HG03558 (cell line): Measurements from ENCODE around the gene EXOSC9.

Experiments
- ATAC-seq: cut with Tn5 transposase; IDR thresholded peaks from one replicate; pipeline ENCODE4 v1.9.1; 2021; ENCODE audit warnings: moderate number of reproducible peaks; ENCODE audit not compliant: unreplicated experiment; ENCODE audit errors: extremely low read depth

EXOSC9 gene

GRCh38 chr4:121822047-121822446 is 20.9 kb downstream of the EXOSC9 start:
- ATAC-seq = no peak

- peak; percentile 39 for ATAC-seq
Observed at GRCh38 chr4:121822796-121823504, 21.8 kb downstream of the EXOSC9 start.

- ATAC-seq = peak; percentile 87
Observed at GRCh38 chr4:121823505-121824170, 22.5 kb downstream of the EXOSC9 start, which contains the start of gene CCNA2. Gene CCNA2, minus strand, starts transcription at chr4:121823883. Its CDS starts 255 bp downstream, at chr4:121823628.

- ATAC-seq = no peak
Observed at GRCh38 chr4:121824171-121824527, 23.0 kb downstream of the EXOSC9 start.

- ATAC-seq = no peak
Observed at GRCh38 chr4:121824950-121825349, 23.8 kb downstream of the EXOSC9 start.

GRCh38 chr4:121827853-121828252 is 26.7 kb downstream of the EXOSC9 start:
- no peak for ATAC-seq

GRCh38 chr4:121829511-121829910 is 28.4 kb downstream of the EXOSC9 start:
- no peak for ATAC-seq

- no peak for ATAC-seq
Observed at GRCh38 chr4:121838136-121838535, 37.0 kb downstream of the EXOSC9 start.

- no peak for ATAC-seq
Observed at GRCh38 chr4:121842862-121843261, 41.7 kb downstream of the EXOSC9 start.

GRCh38 chr4:121846662-121847061 is 45.5 kb downstream of the EXOSC9 start:
- ATAC-seq = no peak

GRCh38 chr4:121851354-121851753 is 50.2 kb downstream of the EXOSC9 start:
- ATAC-seq = no peak

- ATAC-seq = no peak
Observed at GRCh38 chr4:121860121-121860520, 59.0 kb downstream of the EXOSC9 start.

GRCh38 chr4:121861426-121861825 is 60.3 kb downstream of the EXOSC9 start:
- ATAC-seq = no peak

- no peak for ATAC-seq
Observed at GRCh38 chr4:121863799-121864198, 62.7 kb downstream of the EXOSC9 start.
